Spleen (tissue), 7 donors: Measurements from ENCODE around the gene COL8A1.

ENCODE experiments used
- POLR2A ChIP-seq, 3 donors: fragments of 450-650 bp; IDR thresholded peaks; one replicate each; pipeline ENCODE4 v1.5.1; 2017; ENCODE audit warnings: antibody characterized with exemption in 3 of 3, mild to moderate bottlenecking in 1 of 3
- POLR2AphosphoS5 ChIP-seq, 3 donors: sonication (generic); formaldehyde crosslinking; IDR thresholded peaks; one replicate each; pipeline ENCODE4 v1.5.1; 2017; ENCODE audit warnings: antibody characterized with exemption in 3 of 3
- TF ChIP-seq, protein P1 (sequence below), 11 experiments: fragments of 200-600 bp in 7 of 11; fragments of 450-650 bp in 4 of 11; sonication (generic) in 4 of 11; IDR thresholded peaks in 8 of 11; conservative IDR thresholded peaks in 3 of 11; 1 replicate in 7 of 11; 2 replicates in 4 of 11; pipeline versions ENCODE4 v1.4.0 to v1.8.0; 2016 to 2021; ENCODE audit warnings: antibody characterized with exemption in 11 of 11, inconsistent platforms in 4 of 11, mild to moderate bottlenecking in 1 of 11
- donor health status: DM: no; HTN: no; CAD: no; lungs with moderate emphysema.
- donor health status: DM: no; HTN: no; CAD: no.
- donor health status: DM: no; HTN: no; CAD: no.

GRCh38 chr3:99658274-99658673 is 19.9 kb downstream of the COL8A1 start:
- TF ChIP-seq, protein P1, sequence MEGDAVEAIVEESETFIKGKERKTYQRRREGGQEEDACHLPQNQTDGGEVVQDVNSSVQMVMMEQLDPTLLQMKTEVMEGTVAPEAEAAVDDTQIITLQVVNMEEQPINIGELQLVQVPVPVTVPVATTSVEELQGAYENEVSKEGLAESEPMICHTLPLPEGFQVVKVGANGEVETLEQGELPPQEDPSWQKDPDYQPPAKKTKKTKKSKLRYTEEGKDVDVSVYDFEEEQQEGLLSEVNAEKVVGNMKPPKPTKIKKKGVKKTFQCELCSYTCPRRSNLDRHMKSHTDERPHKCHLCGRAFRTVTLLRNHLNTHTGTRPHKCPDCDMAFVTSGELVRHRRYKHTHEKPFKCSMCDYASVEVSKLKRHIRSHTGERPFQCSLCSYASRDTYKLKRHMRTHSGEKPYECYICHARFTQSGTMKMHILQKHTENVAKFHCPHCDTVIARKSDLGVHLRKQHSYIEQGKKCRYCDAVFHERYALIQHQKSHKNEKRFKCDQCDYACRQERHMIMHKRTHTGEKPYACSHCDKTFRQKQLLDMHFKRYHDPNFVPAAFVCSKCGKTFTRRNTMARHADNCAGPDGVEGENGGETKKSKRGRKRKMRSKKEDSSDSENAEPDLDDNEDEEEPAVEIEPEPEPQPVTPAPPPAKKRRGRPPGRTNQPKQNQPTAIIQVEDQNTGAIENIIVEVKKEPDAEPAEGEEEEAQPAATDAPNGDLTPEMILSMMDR (IDR thresholded peaks at IDR 0.05 in 8 of 11, conservative IDR thresholded peaks at IDR 0.05 in 3 of 11): no peak
- TF ChIP-seq POLR2A (IDR thresholded peaks at IDR 0.05) (no peak), POLR2AphosphoS5 (IDR thresholded peaks at IDR 0.05) (no peak)
